ENCODE data around the gene TRMT2A.

Gene TRMT2A

DNA sequence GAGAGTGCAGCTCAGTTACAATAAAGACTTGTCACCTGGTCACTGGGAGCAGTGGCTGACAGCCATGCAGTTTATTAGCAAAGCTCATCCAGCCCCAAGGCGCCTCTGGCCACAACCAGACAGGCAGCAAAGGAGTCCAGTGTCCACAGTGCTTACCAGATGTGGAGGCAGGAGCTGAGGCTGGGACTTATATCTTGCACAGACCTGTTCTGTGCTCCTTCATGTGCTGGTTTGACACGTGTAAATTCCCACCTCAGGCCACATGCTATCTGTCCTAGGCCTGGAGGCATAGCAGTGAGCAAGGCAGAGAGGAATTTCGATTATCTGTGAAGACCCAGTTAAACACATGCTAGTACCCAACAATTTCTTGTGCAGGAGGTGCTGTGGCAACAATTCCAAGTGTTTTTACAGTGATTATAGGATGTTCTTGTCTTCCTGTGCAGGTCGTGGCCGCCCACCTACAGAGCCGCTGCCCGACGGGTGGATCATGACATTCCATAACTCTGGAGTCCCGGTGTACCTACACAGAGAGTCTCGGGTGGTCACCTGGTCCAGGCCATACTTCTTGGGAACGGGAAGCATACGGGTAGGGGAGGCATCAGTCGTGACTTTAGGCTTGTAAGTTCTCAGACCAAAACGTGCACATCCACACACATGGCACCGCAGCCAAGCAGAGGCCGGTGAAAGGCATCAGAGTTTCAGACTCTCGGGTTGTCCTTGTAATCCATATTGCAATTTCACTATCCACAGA is 27.6 kb downstream of the TRMT2A start:
- no CpG with 5 or more reads among the region's 17 CpGs for WGBS, 2 donors (ENCODE audit: extremely low coverage in 2 of 2, insufficient read length in 2 of 2, insufficient replicate concordance in 1 of 2)
- H2BK5ac ChIP-seq (ENCODE audit: low read length), result peak overlapping the region; percentile 10

DNA sequence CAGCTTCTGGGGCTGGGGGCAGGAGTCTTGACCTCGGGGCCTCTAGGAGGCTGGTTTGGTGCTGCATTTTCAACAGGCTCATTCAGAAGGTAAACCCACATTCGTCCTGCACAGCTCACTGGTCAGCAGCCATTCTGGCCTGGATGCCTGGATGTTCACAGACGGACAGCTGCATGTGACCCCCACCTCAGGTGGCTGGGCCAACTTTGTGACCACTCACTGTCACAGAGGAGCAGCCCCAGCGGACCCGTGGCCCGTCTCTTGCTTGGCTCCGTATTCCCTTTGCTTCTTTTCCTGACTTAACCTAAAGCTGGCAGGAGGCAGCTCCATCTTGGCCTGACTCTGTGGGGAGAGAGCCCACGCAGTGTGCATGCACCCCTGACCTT is 28.8 kb downstream of the TRMT2A start:
- H3K4me2 ChIP-seq (ENCODE audit: insufficient read depth, low read length, poor library complexity, severe bottlenecking), result no peak overlapping the region
- H2AK5ac ChIP-seq (ENCODE audit: low read depth, low read length), result no peak overlapping the region
- no peaks in the 10 kb centered on the region for H3K27me3 ChIP-seq (ENCODE audit: control insufficient read depth in 3 of 3, insufficient read depth in 3 of 3, low read depth in 1 of 3, low read length in 3 of 3)
- H2BK120ac ChIP-seq (ENCODE audit: low read depth, low read length), result peak overlapping the region; percentile 24
- H3K36me3 ChIP-seq (replicated peaks in 1 of 2; ENCODE audit: control insufficient read depth in 2 of 2, insufficient read depth in 2 of 2, low read length in 2 of 2), result peaks cover 70 to 100% of the 10 kb centered on the region in 2 donors
- no peak overlapping the region for H4K8ac ChIP-seq (ENCODE audit: low read depth, low read length)
- DNase-seq (ENCODE audit: low spot score), result no peak
- no peak overlapping the region for H2AFZ ChIP-seq (ENCODE audit: low read length)
- H2BK5ac ChIP-seq (ENCODE audit: low read length), result no peak overlapping the region
- peaks cover 52% of the 10 kb centered on the region for H3K79me1 ChIP-seq (ENCODE audit: low read depth, low read length)
- no peak overlapping the region for H3K14ac ChIP-seq (ENCODE audit: low read length)
- WGBS, 2 donors (ENCODE audit: extremely low coverage in 2 of 2, insufficient read length in 2 of 2, insufficient replicate concordance in 1 of 2), result no CpG with 5 or more reads among the region's 8 CpGs
- H3K4me1 ChIP-seq (ENCODE audit: control insufficient read depth in 2 of 2, insufficient read depth in 1 of 2, low read depth in 1 of 2, low read length in 2 of 2), result peaks cover 6 to 9% of the 10 kb centered on the region in 2 donors
- no peak overlapping the region for H3K27ac ChIP-seq (replicated peaks; ENCODE audit: low read length)
- H3K9ac ChIP-seq (ENCODE audit: low read depth, low read length, poor library complexity), result no peak overlapping the region
- H3K23ac ChIP-seq (ENCODE audit: low read depth, low read length, poor library complexity), result peak overlapping the region; percentile 77
- no peak overlapping the region for H3K4me3 ChIP-seq (ENCODE audit: low read length in 2 of 2)
- H2BK15ac ChIP-seq (ENCODE audit: low read length), result no peak overlapping the region
- H3K9me3 ChIP-seq (replicated peaks in 1 of 2; ENCODE audit: control insufficient read depth in 2 of 2, insufficient read depth in 1 of 2, low read depth in 1 of 2, low read length in 2 of 2), result no peaks in the 10 kb centered on the region
- H3K4ac ChIP-seq (ENCODE audit: low read length), result no peak overlapping the region
- H3K18ac ChIP-seq (ENCODE audit: low read length), result no peak overlapping the region
- no peak overlapping the region for H2BK12ac ChIP-seq (ENCODE audit: low read length)
- H4K91ac ChIP-seq (ENCODE audit: low read depth, low read length, poor library complexity), result no peak overlapping the region

More for the DNA sequence above, 27.6 kb downstream of the TRMT2A start:
- no peak overlapping the region for H2BK120ac ChIP-seq (ENCODE audit: low read depth, low read length)
- H3K36me3 ChIP-seq (replicated peaks in 1 of 2; ENCODE audit: control insufficient read depth in 2 of 2, insufficient read depth in 2 of 2, low read length in 2 of 2), result peaks cover 81 to 100% of the 10 kb centered on the region in 2 donors
- H4K91ac ChIP-seq (ENCODE audit: low read depth, low read length, poor library complexity), result no peak overlapping the region
- H3K4me2 ChIP-seq (ENCODE audit: insufficient read depth, low read length, poor library complexity, severe bottlenecking), result no peak overlapping the region
- no peak overlapping the region for H2BK12ac ChIP-seq (ENCODE audit: low read length)
- DNase-seq (ENCODE audit: low spot score), result no peak
- H2AK5ac ChIP-seq (ENCODE audit: low read depth, low read length), result no peak overlapping the region
- no peak overlapping the region for H4K8ac ChIP-seq (ENCODE audit: low read depth, low read length)
- H3K9ac ChIP-seq (ENCODE audit: low read depth, low read length, poor library complexity), result no peak overlapping the region
- no peak overlapping the region for H2BK15ac ChIP-seq (ENCODE audit: low read length)
- peaks cover 52% of the 10 kb centered on the region for H3K79me1 ChIP-seq (ENCODE audit: low read depth, low read length)
- no peak overlapping the region for H2AFZ ChIP-seq (ENCODE audit: low read length)
- no peak overlapping the region for H3K4me3 ChIP-seq (ENCODE audit: low read length in 2 of 2)
- H3K9me3 ChIP-seq (replicated peaks in 1 of 2; ENCODE audit: control insufficient read depth in 2 of 2, insufficient read depth in 1 of 2, low read depth in 1 of 2, low read length in 2 of 2), result no peaks in the 10 kb centered on the region
- no peak overlapping the region for H3K18ac ChIP-seq (ENCODE audit: low read length)
- no peak overlapping the region for H3K23ac ChIP-seq (ENCODE audit: low read depth, low read length, poor library complexity)
- H3K4ac ChIP-seq (ENCODE audit: low read length), result no peak overlapping the region
- H3K4me1 ChIP-seq (ENCODE audit: control insufficient read depth in 2 of 2, insufficient read depth in 1 of 2, low read depth in 1 of 2, low read length in 2 of 2), result peaks cover 0 to 5% of the 10 kb centered on the region in 2 donors
- no peak overlapping the region for H3K27ac ChIP-seq (replicated peaks; ENCODE audit: low read length)
- H3K27me3 ChIP-seq (ENCODE audit: control insufficient read depth in 3 of 3, insufficient read depth in 3 of 3, low read depth in 1 of 3, low read length in 3 of 3), result no peaks in the 10 kb centered on the region
- H3K14ac ChIP-seq (ENCODE audit: low read length), result no peak overlapping the region

- H4K8ac ChIP-seq (ENCODE audit: low read depth, low read length), result no peak overlapping the region
- peak overlapping the region; percentile 48 for H2BK5ac ChIP-seq (ENCODE audit: low read length)
- H3K79me1 ChIP-seq (ENCODE audit: low read depth, low read length), result peaks cover 52% of the 10 kb centered on the region
- WGBS, 2 donors (ENCODE audit: extremely low coverage in 2 of 2, insufficient read length in 2 of 2, insufficient replicate concordance in 1 of 2), result no CpG with 5 or more reads among the region's 14 CpGs
- H3K23ac ChIP-seq (ENCODE audit: low read depth, low read length, poor library complexity), result peak overlapping the region; percentile 77
- no peak overlapping the region for H3K4me2 ChIP-seq (ENCODE audit: insufficient read depth, low read length, poor library complexity, severe bottlenecking)
- H3K4me1 ChIP-seq (ENCODE audit: control insufficient read depth in 2 of 2, insufficient read depth in 1 of 2, low read depth in 1 of 2, low read length in 2 of 2), result peaks cover 11 to 13% of the 10 kb centered on the region in 2 donors
- H2BK12ac ChIP-seq (ENCODE audit: low read length), result no peak overlapping the region
- H2AK5ac ChIP-seq (ENCODE audit: low read depth, low read length), result no peak overlapping the region
- no peak overlapping the region for H3K14ac ChIP-seq (ENCODE audit: low read length)
- no peak overlapping the region for H2BK15ac ChIP-seq (ENCODE audit: low read length)
- peak overlapping the region; percentile 24 for H2BK120ac ChIP-seq (ENCODE audit: low read depth, low read length)
- peak overlapping the region in 1 of 2 donors; percentile 12 for H3K4me3 ChIP-seq (ENCODE audit: low read length in 2 of 2)
- no peaks in the 10 kb centered on the region for H3K9me3 ChIP-seq (replicated peaks in 1 of 2; ENCODE audit: control insufficient read depth in 2 of 2, insufficient read depth in 1 of 2, low read depth in 1 of 2, low read length in 2 of 2)
- H3K9ac ChIP-seq (ENCODE audit: low read depth, low read length, poor library complexity), result peak overlapping the region; percentile 56
- no peak for DNase-seq (ENCODE audit: low spot score)
- no peak overlapping the region for H3K4ac ChIP-seq (ENCODE audit: low read length)
- H2AFZ ChIP-seq (ENCODE audit: low read length), result no peak overlapping the region
- H3K36me3 ChIP-seq (replicated peaks in 1 of 2; ENCODE audit: control insufficient read depth in 2 of 2, insufficient read depth in 2 of 2, low read length in 2 of 2), result peaks cover 71 to 100% of the 10 kb centered on the region in 2 donors
- no peak overlapping the region for H3K18ac ChIP-seq (ENCODE audit: low read length)
- H3K27me3 ChIP-seq (ENCODE audit: control insufficient read depth in 3 of 3, insufficient read depth in 3 of 3, low read depth in 1 of 3, low read length in 3 of 3), result no peaks in the 10 kb centered on the region
- no peak overlapping the region for H4K91ac ChIP-seq (ENCODE audit: low read depth, low read length, poor library complexity)
- no peak overlapping the region for H3K27ac ChIP-seq (replicated peaks; ENCODE audit: low read length)
Measured at GRCh38 chr22:20087319-20088262, 29.4 kb downstream of the TRMT2A start.

- Histone ChIP-seq H3K36me3 (replicated peaks in 1 of 2; ENCODE audit: control insufficient read depth in 2 of 2, insufficient read depth in 2 of 2, low read length in 2 of 2) (peaks cover 63 to 99% of the 10 kb centered on the region in 2 donors), H2BK120ac (ENCODE audit: low read depth, low read length) (no peak overlapping the region), H2BK12ac (ENCODE audit: low read length) (no peak overlapping the region), H3K4me2 (ENCODE audit: insufficient read depth, low read length, poor library complexity, severe bottlenecking) (no peak overlapping the region), H3K27me3 (ENCODE audit: control insufficient read depth in 3 of 3, insufficient read depth in 3 of 3, low read depth in 1 of 3, low read length in 3 of 3) (no peaks in the 10 kb centered on the region), H3K18ac (ENCODE audit: low read length) (no peak overlapping the region), H3K27ac (replicated peaks; ENCODE audit: low read length) (no peak overlapping the region), H3K4me1 (ENCODE audit: control insufficient read depth in 2 of 2, insufficient read depth in 1 of 2, low read depth in 1 of 2, low read length in 2 of 2) (peaks cover 12 to 15% of the 10 kb centered on the region in 2 donors), H3K9me3 (replicated peaks in 1 of 2; ENCODE audit: control insufficient read depth in 2 of 2, insufficient read depth in 1 of 2, low read depth in 1 of 2, low read length in 2 of 2) (no peaks in the 10 kb centered on the region), H3K4me3 (ENCODE audit: low read length in 2 of 2) (no peak overlapping the region), H2AFZ (ENCODE audit: low read length) (no peak overlapping the region), H2BK5ac (ENCODE audit: low read length) (no peak overlapping the region), H3K9ac (ENCODE audit: low read depth, low read length, poor library complexity) (no peak overlapping the region), H3K4ac (ENCODE audit: low read length) (no peak overlapping the region), H4K8ac (ENCODE audit: low read depth, low read length) (no peak overlapping the region), H2BK15ac (ENCODE audit: low read length) (no peak overlapping the region), H4K91ac (ENCODE audit: low read depth, low read length, poor library complexity) (no peak overlapping the region), H2AK5ac (ENCODE audit: low read depth, low read length) (no peak overlapping the region), H3K79me1 (ENCODE audit: low read depth, low read length) (peaks cover 44% of the 10 kb centered on the region), H3K23ac (ENCODE audit: low read depth, low read length, poor library complexity) (no peak overlapping the region), H3K14ac (ENCODE audit: low read length) (no peak overlapping the region)
- WGBS, 2 donors (ENCODE audit: extremely low coverage in 2 of 2, insufficient read length in 2 of 2, insufficient replicate concordance in 1 of 2), result no CpG with 5 or more reads among the region's 5 CpGs
- DNase-seq (ENCODE audit: low spot score), result no peak
Measured at GRCh38 chr22:20086763-20087162, 30.3 kb downstream of the TRMT2A start.
